GM18907 (cell line): ENCODE results near the gene IGLON5.

ENCODE experiments used
- ATAC-seq: cut with Tn5 transposase; IDR thresholded peaks from one replicate; pipeline ENCODE4 v1.9.1; 2021; ENCODE audit warnings: mild to moderate bottlenecking, moderate library complexity; ENCODE audit not compliant: unreplicated experiment

Gene IGLON5

DNA sequence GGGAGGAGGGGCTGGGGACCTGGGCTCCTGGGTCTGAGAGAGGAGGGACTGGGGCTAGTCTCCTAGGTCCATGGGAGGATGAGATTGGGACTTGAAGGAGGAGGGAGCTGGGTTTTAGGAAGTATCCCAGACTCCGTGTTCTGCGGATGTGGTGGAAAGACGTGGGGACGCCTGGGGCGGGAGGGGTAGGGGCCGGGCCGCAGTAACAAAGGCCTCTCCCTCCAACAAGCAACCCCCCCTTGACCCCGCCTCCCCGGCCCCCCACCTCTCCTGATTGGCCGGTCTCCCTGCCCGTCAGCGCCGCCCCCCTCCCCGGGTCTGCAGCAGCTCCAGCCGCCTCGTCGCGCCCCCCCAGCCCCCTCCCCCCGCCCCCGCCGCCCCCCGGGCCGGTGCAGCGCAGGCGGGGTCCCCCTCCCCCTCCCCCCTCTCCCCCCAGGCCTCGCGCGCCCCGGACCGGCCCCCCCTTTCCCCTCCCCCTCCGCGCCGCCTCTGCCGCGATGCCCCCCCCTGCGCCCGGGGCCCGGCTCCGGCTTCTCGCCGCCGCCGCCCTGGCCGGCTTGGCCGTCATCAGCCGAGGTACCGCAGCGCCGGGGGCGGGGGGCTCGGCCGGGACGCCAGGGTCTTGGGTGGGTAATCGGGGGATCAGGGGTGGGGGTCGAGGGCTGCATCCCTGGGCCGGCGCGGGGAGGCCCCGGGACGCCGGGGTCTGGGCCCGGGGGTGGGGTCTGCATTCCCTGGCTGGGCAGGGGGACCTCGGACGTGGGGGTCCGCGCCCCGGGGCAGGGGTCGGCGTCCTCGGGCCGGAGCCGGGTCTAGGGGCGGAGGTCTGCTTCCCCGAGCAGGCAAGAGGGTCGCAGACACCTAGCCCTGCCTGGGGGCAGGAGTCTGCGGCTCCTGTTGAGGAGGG is at the start of gene IGLON5:
TSS of gene IGLON5 (plus strand) at position 294 of the 907 bp plus-strand sequence. CDS start at position 498, 204 bp downstream.
- ATAC-seq, result no peak

DNA sequence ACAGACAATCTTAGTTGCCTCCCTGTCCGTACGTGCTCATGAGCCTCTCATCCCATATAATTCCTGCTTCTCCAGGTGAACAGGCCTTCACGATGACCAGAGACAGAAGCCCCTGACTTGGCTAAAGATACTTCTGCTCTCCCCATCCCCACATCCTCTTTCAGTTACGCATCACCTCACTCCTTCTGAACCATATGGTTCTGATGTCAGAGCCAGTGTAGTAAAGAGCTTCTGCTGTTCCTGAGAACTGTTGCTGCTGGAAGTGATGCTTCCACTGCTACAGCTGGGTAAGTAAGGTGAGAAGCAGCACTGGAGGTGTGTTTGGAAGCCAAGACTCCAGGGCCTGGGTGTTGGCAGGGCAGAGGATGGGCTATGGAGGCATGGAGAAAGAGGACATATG is 47.6 kb upstream of the IGLON5 start:
- no peak for ATAC-seq

GRCh38 chr19:51271067-51271466 is 40.4 kb upstream of the IGLON5 start:
- ATAC-seq, result no peak

- ATAC-seq, result no peak
Measured at GRCh38 chr19:51272183-51272810, 39.1 kb upstream of the IGLON5 start.

GRCh38 chr19:51274049-51274770 is 37.2 kb upstream of the IGLON5 start:
- no peak for ATAC-seq

GRCh38 chr19:51277112-51277511 is 34.3 kb upstream of the IGLON5 start:
- no peak for ATAC-seq

- ATAC-seq, result no peak
Measured at GRCh38 chr19:51282335-51282734, 29.1 kb upstream of the IGLON5 start.

GRCh38 chr19:51285682-51286081 is 25.8 kb upstream of the IGLON5 start:
- no peak for ATAC-seq

- no peak for ATAC-seq
Measured at GRCh38 chr19:51289635-51290034, 21.8 kb upstream of the IGLON5 start.

- ATAC-seq, result no peak
Measured at GRCh38 chr19:51292971-51293370, 18.5 kb upstream of the IGLON5 start.

- no peak for ATAC-seq
Measured at GRCh38 chr19:51293571-51294210, 17.8 kb upstream of the IGLON5 start.

- no peak for ATAC-seq
Measured at GRCh38 chr19:51294211-51294976, 17.1 kb upstream of the IGLON5 start.

- ATAC-seq, result no peak
Measured at GRCh38 chr19:51294977-51295375, 16.5 kb upstream of the IGLON5 start.

DNA sequence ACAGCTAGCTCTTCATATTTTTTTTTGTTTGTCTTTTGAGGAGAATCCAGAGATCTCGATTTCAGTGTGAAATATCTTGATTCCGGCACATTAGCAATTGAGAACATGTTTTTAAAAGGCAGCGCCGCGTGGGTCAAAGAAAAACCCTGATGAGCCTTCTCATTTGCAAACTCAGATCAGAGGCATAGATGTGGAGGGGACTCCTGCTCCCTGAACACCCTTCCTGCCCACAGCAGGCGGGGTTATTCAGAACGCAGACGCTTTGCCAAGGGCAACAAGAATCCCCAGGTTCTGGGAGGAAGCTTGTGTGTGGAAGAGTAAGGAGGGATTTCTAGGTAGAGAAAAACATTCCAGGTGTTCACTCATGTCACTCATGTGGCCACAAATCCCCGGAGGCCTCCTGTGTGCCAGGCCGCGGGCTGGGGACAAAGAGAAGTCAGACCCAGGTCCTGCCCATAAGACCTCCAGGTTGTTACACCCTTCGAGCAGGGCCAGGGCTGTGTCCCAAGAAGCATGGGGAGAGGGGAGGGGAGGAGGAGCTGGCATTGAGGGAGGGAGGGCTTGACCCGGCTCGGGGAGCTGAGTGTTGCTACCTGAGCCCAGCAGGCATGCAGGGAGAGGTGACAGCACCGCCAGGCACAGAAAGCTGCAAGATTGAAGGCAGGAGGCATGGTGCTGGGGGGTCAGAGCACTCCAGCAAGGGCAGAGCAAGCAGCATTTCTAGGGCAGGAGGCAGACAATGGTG is 15.9 kb upstream of the IGLON5 start:
- ATAC-seq, result no peak

DNA sequence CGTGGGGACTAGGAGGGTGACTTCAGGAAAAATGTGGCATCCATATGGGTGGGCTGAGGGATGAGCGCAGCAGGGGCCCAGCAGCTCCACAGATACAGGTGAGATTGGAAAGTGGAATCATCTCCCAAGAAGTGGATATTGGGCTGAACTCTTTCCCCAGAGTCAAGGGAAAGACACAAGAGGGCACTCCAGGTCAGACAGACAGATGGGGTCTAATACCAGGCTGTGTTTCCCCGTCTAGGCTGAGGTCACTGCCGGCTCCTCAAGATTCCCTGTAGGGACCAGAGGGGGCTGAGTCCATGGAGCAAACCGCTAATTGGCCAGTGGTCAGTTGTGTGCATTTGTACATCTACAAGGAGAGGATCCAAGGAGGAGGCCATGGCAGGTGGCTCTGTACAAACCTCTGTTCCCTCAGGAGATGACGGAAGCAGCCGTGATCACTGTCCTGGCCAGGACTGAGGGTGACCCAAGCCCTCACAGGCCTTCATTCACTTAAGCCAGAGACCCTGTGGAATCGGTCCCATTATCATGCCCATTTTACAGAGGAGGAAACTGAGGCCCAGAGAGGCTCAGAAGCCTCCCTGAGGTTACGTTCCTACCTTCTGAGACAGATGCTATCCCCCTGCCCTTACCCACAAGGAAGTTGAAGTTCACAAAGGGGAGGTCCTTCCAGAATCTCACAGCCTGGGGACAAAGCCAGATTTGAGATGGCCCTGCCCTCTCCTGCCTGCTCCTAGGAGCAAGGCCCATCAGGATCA is 14.9 kb upstream of the IGLON5 start:
- ATAC-seq, result no peak

GRCh38 chr19:51297406-51297805 is 14.0 kb upstream of the IGLON5 start:
- no peak for ATAC-seq

DNA sequence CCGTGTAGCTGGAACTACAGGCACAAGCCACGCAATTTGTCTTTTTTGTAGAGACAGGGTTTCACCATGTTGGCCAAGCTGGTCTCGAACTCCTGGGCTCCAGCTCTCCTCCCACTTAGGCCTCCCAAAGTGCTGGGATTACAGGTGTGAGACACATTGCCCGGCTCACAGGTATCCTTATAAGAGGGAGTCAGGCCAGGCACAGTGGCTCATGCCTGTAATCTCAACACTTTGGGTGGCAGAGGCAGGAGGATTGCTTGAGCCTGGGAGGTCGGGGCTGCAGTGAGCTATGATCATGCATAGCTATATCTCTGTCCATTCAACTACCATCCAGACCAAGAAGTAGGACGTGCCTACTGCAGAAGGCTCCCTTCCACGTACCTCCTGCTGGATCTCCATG is 10.2 kb upstream of the IGLON5 start:
- no peak for ATAC-seq

DNA sequence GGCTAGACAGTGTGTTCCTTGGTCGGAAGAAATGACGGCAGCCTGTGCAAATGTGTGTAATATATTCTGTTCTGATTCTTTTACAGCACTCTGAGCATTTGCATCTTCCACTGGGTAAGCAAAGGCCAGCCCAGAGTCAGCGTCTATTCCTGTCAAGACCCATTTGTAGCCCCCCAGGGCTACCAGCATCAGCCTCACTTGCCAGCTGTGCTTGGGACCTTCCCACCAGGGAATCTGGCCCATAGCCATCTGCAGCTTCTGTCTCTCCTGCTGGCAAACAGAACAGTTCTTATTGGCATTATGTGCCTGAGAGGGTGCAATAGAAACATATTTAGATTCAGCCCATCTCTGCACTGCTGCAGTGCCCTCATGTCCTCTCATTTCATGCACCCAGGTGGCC is 6.0 kb upstream of the IGLON5 start:
- no peak for ATAC-seq

GRCh38 chr19:51316688-51317087 is 5.2 kb downstream of the IGLON5 start:
- no peak for ATAC-seq
